IPS-20b (cell line): Measurements from ENCODE around the gene MANSC4.
"Not testable (repeated sequence)": the region's sequence is repeated elsewhere in the genome, so short reads cannot be mapped to it uniquely, and the experiment has no call there.

Source experiments
- H3K27ac ChIP-seq: one replicate; pipeline ENCODE4 v1.5.1; 2013; ENCODE audit warnings: low read length
- H3K27me3 ChIP-seq: 2 replicates; pipeline ENCODE4 v1.6.1; 2013; ENCODE audit warnings: mild to moderate bottlenecking, low read length, inconsistent platforms; ENCODE audit not compliant: insufficient read depth
- H3K36me3 ChIP-seq: 2 replicates; pipeline ENCODE4 v1.6.1; 2013; ENCODE audit warnings: low read depth, mild to moderate bottlenecking, inconsistent platforms, low read length, moderate library complexity; ENCODE audit not compliant: insufficient read depth
- H3K4me1 ChIP-seq: 2 replicates; pipeline ENCODE4 v1.6.1; 2013; ENCODE audit warnings: mild to moderate bottlenecking, control low read depth, inconsistent platforms, low read length, moderate library complexity; ENCODE audit not compliant: insufficient read depth
- H3K4me3 ChIP-seq: 2 replicates; pipeline ENCODE4 v1.5.1; 2013; ENCODE audit warnings: mild to moderate bottlenecking, low read length, inconsistent platforms
- H3K9ac ChIP-seq: 2 replicates; pipeline ENCODE4 v1.6.1; 2013; ENCODE audit warnings: low read depth, mild to moderate bottlenecking, inconsistent platforms, low read length, moderate library complexity
- H3K9me3 ChIP-seq: 2 replicates; pipeline ENCODE4 v1.6.1; 2013; ENCODE audit warnings: mild to moderate bottlenecking, low read depth, low read length, inconsistent platforms; ENCODE audit not compliant: insufficient read depth

MANSC4 gene

GRCh38 chr12:27745734-27746133, 34.3 kb downstream of the MANSC4 start:
- not testable (repeated sequence) for H3K9ac ChIP-seq, H3K27ac ChIP-seq, H3K4me3 ChIP-seq, H3K9me3 ChIP-seq, H3K27me3 ChIP-seq, H3K4me1 ChIP-seq
- peaks cover 27% of the 10 kb centered on the region for H3K36me3 ChIP-seq

- Histone ChIP-seq H3K4me3 (no peak overlapping the region), H3K9me3 (no peaks in the 10 kb centered on the region), H3K27me3 (no peaks in the 10 kb centered on the region), H3K27ac (no peak overlapping the region), H3K4me1 (no peaks in the 10 kb centered on the region), H3K9ac (no peak overlapping the region), H3K36me3 (peaks cover 46% of the 10 kb centered on the region)
Measured at GRCh38 chr12:27743601-27744000, 36.4 kb downstream of the MANSC4 start.

GRCh38 chr12:27734321-27734720, 45.7 kb downstream of the MANSC4 start:
- H3K4me1 ChIP-seq, H3K27me3 ChIP-seq, H3K27ac ChIP-seq, H3K4me3 ChIP-seq, H3K9ac ChIP-seq, H3K9me3 ChIP-seq: not testable (repeated sequence)
- H3K36me3 ChIP-seq: peaks cover 39% of the 10 kb centered on the region

GRCh38 chr12:27733791-27734190, 46.2 kb downstream of the MANSC4 start:
- H3K4me3 ChIP-seq: no peak overlapping the region
- peaks cover 35% of the 10 kb centered on the region for H3K36me3 ChIP-seq

GRCh38 chr12:27733052-27733656, 46.9 kb downstream of the MANSC4 start:
- Histone ChIP-seq H3K27ac (no peak overlapping the region), H3K4me3 (no peak overlapping the region), H3K4me1 (no peaks in the 10 kb centered on the region), H3K9ac (no peak overlapping the region), H3K36me3 (peaks cover 30% of the 10 kb centered on the region), H3K27me3 (no peaks in the 10 kb centered on the region), H3K9me3 (no peaks in the 10 kb centered on the region)

More at GRCh38 chr12:27733791-27734190, 46.2 kb downstream of the MANSC4 start:
- Histone ChIP-seq H3K9ac (no peak overlapping the region), H3K27ac (no peak overlapping the region), H3K9me3 (no peaks in the 10 kb centered on the region), H3K4me1 (no peaks in the 10 kb centered on the region), H3K27me3 (no peaks in the 10 kb centered on the region)

DNA sequence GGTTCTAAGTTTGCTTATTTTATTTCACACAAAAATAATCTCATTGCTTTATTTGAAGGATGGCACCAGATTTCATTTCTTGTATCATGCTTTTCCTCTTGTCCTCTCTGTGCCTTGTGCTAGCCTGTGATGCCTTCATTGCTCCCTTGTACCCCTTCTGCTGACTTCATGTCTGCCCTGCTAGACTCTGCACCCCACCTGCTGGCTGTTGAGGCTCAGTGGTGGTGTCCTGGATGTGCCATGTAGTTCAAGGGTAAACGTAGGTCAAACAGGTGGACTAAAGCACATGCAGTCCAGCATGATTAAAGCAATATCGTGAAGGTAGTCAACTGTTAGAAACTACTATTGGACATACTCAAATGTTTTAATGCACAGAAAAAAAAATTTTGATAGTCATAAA, 47.8 kb downstream of the MANSC4 start:
- no peak overlapping the region for H3K4me3 ChIP-seq
- no peaks in the 10 kb centered on the region for H3K27me3 ChIP-seq
- H3K36me3 ChIP-seq: peaks cover 28% of the 10 kb centered on the region
- H3K9me3 ChIP-seq: no peaks in the 10 kb centered on the region
- H3K9ac ChIP-seq: no peak overlapping the region
- H3K4me1 ChIP-seq: no peaks in the 10 kb centered on the region
- no peak overlapping the region for H3K27ac ChIP-seq

- Histone ChIP-seq H3K27ac (no peak overlapping the region), H3K9ac (no peak overlapping the region), H3K4me1 (no peaks in the 10 kb centered on the region), H3K27me3 (no peaks in the 10 kb centered on the region), H3K4me3 (no peak overlapping the region), H3K36me3 (peaks cover 34% of the 10 kb centered on the region), H3K9me3 (no peaks in the 10 kb centered on the region)
Measured at GRCh38 chr12:27730097-27730588, 49.9 kb downstream of the MANSC4 start.

- no peaks in the 10 kb centered on the region for H3K27me3 ChIP-seq
- no peak overlapping the region for H3K4me3 ChIP-seq
- no peak overlapping the region for H3K9ac ChIP-seq
- peaks cover 67% of the 10 kb centered on the region for H3K36me3 ChIP-seq
- no peaks in the 10 kb centered on the region for H3K9me3 ChIP-seq
- H3K27ac ChIP-seq: no peak overlapping the region
- no peaks in the 10 kb centered on the region for H3K4me1 ChIP-seq
Measured at GRCh38 chr12:27723212-27723611, 56.8 kb downstream of the MANSC4 start.
